Spleen (tissue), 11 donors: ENCODE measurements around the gene TP63. TPM values are rescaled to one million over a fixed set of nuclear protein-coding genes. Genes with fewer than 3 reads are reported as not detected.

Experiments used
- DNase-seq: peaks from one replicate; pipeline ENCODE4 v3.0.0-alpha.2; 2020
- H3K27ac ChIP-seq, 8 donors: fragments of 200-600 bp; sonication (generic) in 7 of 8; 1 replicate in 4 of 8; 2 replicates in 4 of 8; pipeline versions ENCODE4 v1.5.0 to v1.8.0; 2016 to 2021; ENCODE audit warnings: inconsistent platforms in 4 of 8, mild to moderate bottlenecking in 4 of 8, moderate library complexity in 1 of 8
- H3K27me3 ChIP-seq, 7 donors: fragments of 200-600 bp; sonication (generic) in 6 of 7; replicated peaks in 1 of 7; 1 replicate in 4 of 7; 2 replicates in 3 of 7; pipeline versions ENCODE4 v1.5.0 to v1.8.0; 2016 to 2021; ENCODE audit warnings: inconsistent platforms in 3 of 7, mild to moderate bottlenecking in 1 of 7
- H3K36me3 ChIP-seq, 6 donors: fragments of 200-600 bp; sonication (generic) in 5 of 6; 1 replicate in 4 of 6; 2 replicates in 2 of 6; pipeline versions ENCODE4 v1.5.0 to v1.8.0; 2016 to 2021; ENCODE audit warnings: inconsistent platforms in 2 of 6
- H3K4me1 ChIP-seq, 6 donors: fragments of 200-600 bp; sonication (generic) in 5 of 6; 1 replicate in 3 of 6; 2 replicates in 3 of 6; pipeline versions ENCODE4 v1.5.0 to v1.8.0; 2016 to 2021; ENCODE audit warnings: inconsistent platforms in 3 of 6
- H3K4me3 ChIP-seq, 8 donors: fragments of 200-600 bp; sonication (generic) in 7 of 8; 1 replicate in 4 of 8; 2 replicates in 4 of 8; pipeline versions ENCODE4 v1.5.0 to v1.8.0; 2016 to 2021; ENCODE audit warnings: inconsistent platforms in 4 of 8, mild to moderate bottlenecking in 4 of 8, moderate library complexity in 2 of 8
- H3K9me3 ChIP-seq, 8 donors: fragments of 200-600 bp; sonication (generic) in 7 of 8; 1 replicate in 4 of 8; 2 replicates in 4 of 8; pipeline versions ENCODE4 v1.5.0 to v1.8.0; 2016 to 2021; ENCODE audit warnings: inconsistent platforms in 4 of 8
- POLR2A ChIP-seq, 3 donors: fragments of 450-650 bp; IDR thresholded peaks; one replicate each; pipeline ENCODE4 v1.5.1; 2017; ENCODE audit warnings: antibody characterized with exemption in 3 of 3, mild to moderate bottlenecking in 1 of 3
- POLR2AphosphoS5 ChIP-seq, 3 donors: sonication (generic); formaldehyde crosslinking; IDR thresholded peaks; one replicate each; pipeline ENCODE4 v1.5.1; 2017; ENCODE audit warnings: antibody characterized with exemption in 3 of 3
- WGBS, 5 donors: extraction: QIAGEN DNeasy Blood & Tissue Kit in 3 of 5; methylation state at CpG; one replicate each; pipeline versions ENCODE4 v1.1.5 to v1.1.7; 2013 to 2018; 5-methylcytosine and 5-hydroxymethylcytosine counted together
- intact Hi-C: fragments of 100-400 bp; cut with DNase I; formaldehyde crosslinking; loops from one replicate; pipeline ENCODE4 v1.15.0; 2023; ENCODE audit warnings: low total_unique reads
- polyA plus RNA-seq, 3 donors: library from polyadenylated mRNA; stranded (reverse); fragments of 200-250 nt; gene quantifications; one replicate each; pipeline ENCODE4 v1.2.1, GENCODE V29; 2013
- total RNA-seq, 7 donors: library from RNA; depleted of rRNA in 3 of 7; stranded (reverse); fragments of >200 nt in 3 of 7; fragmentation: NEBNext Ultra II Directional in 4 of 7; extraction: Animal tissue kit (Norgen Biotek cat#: 25700) in 4 of 7; gene quantifications; one replicate each; pipeline versions ENCODE4 v1.1.0 to v1.2.1, GENCODE V29; 2016 to 2021
- TF ChIP-seq, protein P1 (sequence below), 11 experiments: fragments of 200-600 bp in 7 of 11; fragments of 450-650 bp in 4 of 11; sonication (generic) in 4 of 11; IDR thresholded peaks in 8 of 11; conservative IDR thresholded peaks in 3 of 11; 1 replicate in 7 of 11; 2 replicates in 4 of 11; pipeline versions ENCODE4 v1.4.0 to v1.8.0; 2016 to 2021; ENCODE audit warnings: antibody characterized with exemption in 11 of 11, inconsistent platforms in 4 of 11, mild to moderate bottlenecking in 1 of 11
- donor health status: healthy with polysubstance abuse.
- donor health status: DM: no; HTN: no; CAD: no; lungs with moderate emphysema.
- donor health status: DM: no; HTN: no; CAD: no.
- donor health status: Bipolar disorder and iron deficiency.
- donor health status: healthy.
- donor health status: DM: no; HTN: no; CAD: no.
- donor health status: DM: yes; HTN: yes; CAD: no.

TP63 gene
- total and polyA plus RNA-seq, 10 donors: 0.09 to 0.68 (median 0.29) TPM

DNA sequence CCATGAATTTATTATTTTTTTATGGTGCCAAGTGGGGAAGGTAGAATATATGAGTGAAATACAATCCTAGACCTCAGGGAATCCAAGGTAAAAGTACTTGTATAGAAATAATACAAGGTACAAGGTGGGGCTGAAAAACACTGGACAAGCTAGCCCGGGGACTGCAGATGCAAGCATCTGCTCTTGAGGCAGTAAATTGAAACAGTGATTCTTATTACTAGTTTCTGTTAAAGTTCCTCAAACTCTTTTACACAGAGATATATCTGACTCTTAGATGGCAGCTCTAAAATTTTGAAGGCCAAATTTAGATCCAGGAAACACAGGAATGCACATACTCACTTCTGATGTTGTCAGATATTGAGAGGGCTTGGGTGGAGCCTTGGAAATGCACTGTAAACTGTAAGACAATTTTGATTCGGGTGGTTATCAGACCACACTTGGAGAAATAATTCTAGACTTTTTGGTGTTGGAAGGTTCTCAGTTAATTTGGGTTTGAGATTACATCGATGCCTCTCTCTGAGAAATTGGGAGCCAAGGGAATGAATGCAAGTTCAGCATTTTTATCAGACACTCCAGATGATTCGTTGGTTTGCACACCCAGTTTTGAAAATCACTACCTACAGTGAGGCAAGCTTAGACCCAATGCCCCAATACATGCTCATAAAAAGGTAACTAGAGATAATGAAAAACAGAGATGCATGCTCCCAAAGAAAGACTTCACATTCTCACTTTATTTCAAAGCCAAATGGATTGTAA lies 7.3 kb downstream of the TP63 start:
- Histone ChIP-seq H3K9me3 (no peaks in the 10 kb centered on the region), H3K4me3 (no peak overlapping the region), H3K27ac (no peak overlapping the region), H3K4me1 (no peaks in the 10 kb centered on the region), H3K27me3 (no peaks in the 10 kb centered on the region), H3K36me3 (no peaks in the 10 kb centered on the region)
- no peak for DNase-seq
- 64 to 85% (median 78%) methylated on average over 4 of the region's 4 CpGs for WGBS, 5 donors
- intact Hi-C loops: no loop called here
- TF ChIP-seq POLR2A (IDR thresholded peaks at IDR 0.05) (no peak), POLR2AphosphoS5 (IDR thresholded peaks at IDR 0.05) (no peak)
- TF ChIP-seq, protein P1, sequence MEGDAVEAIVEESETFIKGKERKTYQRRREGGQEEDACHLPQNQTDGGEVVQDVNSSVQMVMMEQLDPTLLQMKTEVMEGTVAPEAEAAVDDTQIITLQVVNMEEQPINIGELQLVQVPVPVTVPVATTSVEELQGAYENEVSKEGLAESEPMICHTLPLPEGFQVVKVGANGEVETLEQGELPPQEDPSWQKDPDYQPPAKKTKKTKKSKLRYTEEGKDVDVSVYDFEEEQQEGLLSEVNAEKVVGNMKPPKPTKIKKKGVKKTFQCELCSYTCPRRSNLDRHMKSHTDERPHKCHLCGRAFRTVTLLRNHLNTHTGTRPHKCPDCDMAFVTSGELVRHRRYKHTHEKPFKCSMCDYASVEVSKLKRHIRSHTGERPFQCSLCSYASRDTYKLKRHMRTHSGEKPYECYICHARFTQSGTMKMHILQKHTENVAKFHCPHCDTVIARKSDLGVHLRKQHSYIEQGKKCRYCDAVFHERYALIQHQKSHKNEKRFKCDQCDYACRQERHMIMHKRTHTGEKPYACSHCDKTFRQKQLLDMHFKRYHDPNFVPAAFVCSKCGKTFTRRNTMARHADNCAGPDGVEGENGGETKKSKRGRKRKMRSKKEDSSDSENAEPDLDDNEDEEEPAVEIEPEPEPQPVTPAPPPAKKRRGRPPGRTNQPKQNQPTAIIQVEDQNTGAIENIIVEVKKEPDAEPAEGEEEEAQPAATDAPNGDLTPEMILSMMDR (IDR thresholded peaks at IDR 0.05 in 8 of 11, conservative IDR thresholded peaks at IDR 0.05 in 3 of 11): no peak

DNA sequence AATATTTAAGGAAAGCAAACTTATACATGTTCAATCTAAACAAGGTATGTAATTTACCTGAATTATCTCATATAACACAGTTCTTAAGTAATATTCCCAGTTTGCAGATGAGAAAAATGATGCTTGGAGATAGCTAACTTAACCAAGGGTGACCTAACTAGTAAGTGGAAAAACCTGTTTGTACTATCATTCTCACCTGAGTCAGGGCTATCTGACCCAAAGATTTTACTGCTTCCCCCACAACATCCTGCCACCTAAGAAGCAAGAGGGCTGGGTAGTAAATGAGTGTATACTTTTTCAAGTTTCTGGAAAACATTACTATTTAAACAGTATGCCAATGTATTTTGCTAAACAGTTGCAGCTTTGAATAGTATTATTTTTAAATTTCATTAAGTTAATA lies 10.6 kb downstream of the TP63 start:
- no peaks in the 10 kb centered on the region for H3K4me1 ChIP-seq
- no peaks in the 10 kb centered on the region for H3K27me3 ChIP-seq
- no peak overlapping the region for H3K4me3 ChIP-seq
- H3K27ac ChIP-seq: no peak overlapping the region
- no peaks in the 10 kb centered on the region for H3K36me3 ChIP-seq
- intact Hi-C loops: no loop called here
- DNase-seq: no peak
- H3K9me3 ChIP-seq: peaks cover 0 to 4% (median 0%) of the 10 kb centered on the region in 8 donors
- TF ChIP-seq, protein P1 (IDR thresholded peaks at IDR 0.05 in 8 of 11, conservative IDR thresholded peaks at IDR 0.05 in 3 of 11): no peak
- no peak for TF ChIP-seq POLR2A (IDR thresholded peaks at IDR 0.05)
- TF ChIP-seq POLR2AphosphoS5 (IDR thresholded peaks at IDR 0.05): no peak

DNA sequence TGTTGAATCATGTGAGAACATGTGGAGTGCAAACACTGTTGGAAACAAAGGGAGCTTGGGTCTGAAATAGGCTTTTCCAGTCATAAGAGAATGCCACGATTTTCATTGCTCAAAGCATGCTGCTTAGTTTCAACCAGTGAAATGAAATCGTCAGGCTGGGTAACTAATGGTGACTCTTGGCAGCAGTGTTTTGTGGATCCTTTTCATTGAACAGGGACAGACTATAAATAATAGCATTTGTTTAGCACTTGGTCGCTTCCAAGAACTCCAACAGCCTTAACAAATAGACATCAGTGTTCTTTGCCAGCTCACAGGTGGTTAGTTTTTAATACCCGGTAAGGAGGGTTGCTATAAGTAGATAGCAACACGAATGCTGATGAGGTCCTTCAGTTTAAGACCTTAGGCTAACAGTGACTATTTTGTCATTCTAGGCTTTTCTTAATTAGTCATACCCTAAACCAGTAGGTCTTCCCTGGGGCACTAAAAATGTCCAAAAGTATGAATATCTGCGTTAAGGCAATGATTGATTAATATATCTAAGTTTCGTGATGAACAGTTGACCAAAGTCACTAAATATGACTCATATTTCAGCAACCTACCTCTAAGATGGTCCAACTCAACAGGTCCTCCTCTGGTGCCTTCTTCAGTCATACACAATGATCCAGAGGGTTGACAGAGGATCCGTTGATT lies 15.8 kb downstream of the TP63 start:
- no peak overlapping the region for H3K27ac ChIP-seq
- peaks cover 0 to 4% (median 0%) of the 10 kb centered on the region in 8 donors for H3K9me3 ChIP-seq
- no peaks in the 10 kb centered on the region for H3K4me1 ChIP-seq
- WGBS, 5 donors: 77 to 91% (median 83%) methylated on average over 8 of the region's 8 CpGs
- no peaks in the 10 kb centered on the region for H3K36me3 ChIP-seq
- no peaks in the 10 kb centered on the region for H3K27me3 ChIP-seq
- no peak for DNase-seq
- TF ChIP-seq POLR2A (IDR thresholded peaks at IDR 0.05) (no peak), POLR2AphosphoS5 (IDR thresholded peaks at IDR 0.05) (no peak)
- TF ChIP-seq, protein P1 (IDR thresholded peaks at IDR 0.05 in 8 of 11, conservative IDR thresholded peaks at IDR 0.05 in 3 of 11): no peak
- intact Hi-C loops: no loop called here
- H3K4me3 ChIP-seq: no peak overlapping the region

DNA sequence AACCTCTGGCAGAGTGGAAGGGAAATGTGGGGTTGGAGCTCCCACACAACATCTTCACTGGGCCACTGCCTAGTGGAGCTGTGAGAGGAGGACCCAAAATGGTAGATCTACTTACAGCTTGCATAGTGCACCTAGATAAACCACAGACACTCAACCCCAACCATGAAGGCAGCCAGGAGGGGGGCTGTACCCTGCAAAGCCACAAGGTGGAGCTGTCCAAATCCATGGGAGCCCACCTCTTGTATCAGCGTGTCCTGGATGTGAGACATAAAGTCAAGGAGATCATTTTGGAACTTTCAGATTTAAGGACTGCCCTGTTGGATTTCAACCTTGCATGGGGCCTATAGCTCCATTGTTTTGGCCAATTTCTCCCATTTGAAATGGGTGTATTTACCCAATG lies 20.9 kb downstream of the TP63 start:
- no peaks in the 10 kb centered on the region for H3K36me3 ChIP-seq
- 61 to 74% (median 71%) methylated on average over 1 of the region's 1 CpG for WGBS, 5 donors
- H3K4me1 ChIP-seq: no peaks in the 10 kb centered on the region
- H3K27ac ChIP-seq: no peak overlapping the region
- H3K4me3 ChIP-seq: no peak overlapping the region
- no peak for DNase-seq
- peaks cover 0 to 19% (median 13%) of the 10 kb centered on the region in 8 donors for H3K9me3 ChIP-seq
- intact Hi-C loops: no loop called here
- no peaks in the 10 kb centered on the region for H3K27me3 ChIP-seq
- no peak for TF ChIP-seq POLR2AphosphoS5 (IDR thresholded peaks at IDR 0.05)
- TF ChIP-seq, protein P1 (IDR thresholded peaks at IDR 0.05 in 8 of 11, conservative IDR thresholded peaks at IDR 0.05 in 3 of 11): peak in 7 of 11 experiments; percentile 10 to 43 (median 21)
